Measurements from ENCODE around the gene TAX1BP1.
"Not testable (repeated sequence)": the region's sequence is repeated elsewhere in the genome, so short reads cannot be mapped to it uniquely, and the experiment has no call there.

TAX1BP1 gene

DNA sequence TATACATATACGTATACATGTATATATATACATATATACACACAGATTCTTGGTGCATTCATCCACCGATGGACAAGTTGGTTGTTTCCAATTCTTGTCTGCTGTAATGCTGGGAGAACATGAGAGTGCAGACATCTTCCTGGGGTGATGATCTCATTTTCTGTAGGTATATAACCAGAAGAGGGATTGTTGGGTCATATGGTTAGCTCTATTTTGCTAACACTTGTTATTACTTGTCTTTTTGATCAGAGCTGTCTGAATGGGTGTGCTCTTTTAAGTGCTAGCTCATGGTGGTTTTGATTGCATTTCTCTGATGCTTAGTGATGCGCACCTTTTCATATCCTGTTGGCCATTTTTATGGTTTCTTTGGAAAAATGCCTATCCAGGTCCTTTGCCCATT lies 106.4 kb downstream of the TAX1BP1 start:
- no peak for DNase-seq

GRCh38 chr7:27850531-27850930 lies 110.6 kb downstream of the TAX1BP1 start:
- DNase-seq: no peak

- DNase-seq: not testable (repeated sequence)
Observed at GRCh38 chr7:27856703-27857485, 116.9 kb downstream of the TAX1BP1 start.

DNA sequence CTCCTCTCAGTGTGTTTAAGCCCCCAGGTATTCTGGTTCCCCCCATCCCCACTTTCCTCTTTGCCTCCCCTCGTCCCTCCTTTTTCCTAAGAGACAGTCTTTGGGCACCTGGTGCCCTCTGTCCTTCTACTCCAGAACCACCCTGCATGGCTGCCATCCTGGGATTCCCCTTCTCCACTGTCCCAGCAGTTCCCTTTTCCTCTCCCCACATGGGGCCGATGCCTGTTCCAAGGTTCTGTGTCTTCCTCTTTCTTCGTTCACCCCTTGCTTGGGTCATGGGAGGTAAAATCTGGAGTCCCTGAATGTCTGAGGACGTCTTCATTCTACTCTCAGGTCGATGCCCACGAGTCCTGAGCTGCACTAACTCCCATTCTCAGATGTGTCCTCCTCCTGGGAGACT lies 120.8 kb downstream of the TAX1BP1 start:
- DNase-seq: no peak

- no peak for DNase-seq
Observed at GRCh38 chr7:27861747-27862146, 121.8 kb downstream of the TAX1BP1 start.

- DNase-seq: no peak
Observed at GRCh38 chr7:27863880-27864279, 123.9 kb downstream of the TAX1BP1 start.

- DNase-seq: no peak
Observed at GRCh38 chr7:27866256-27866655, 126.3 kb downstream of the TAX1BP1 start.

- DNase-seq: no peak
Observed at GRCh38 chr7:27866828-27867672, 127.1 kb downstream of the TAX1BP1 start.

DNA sequence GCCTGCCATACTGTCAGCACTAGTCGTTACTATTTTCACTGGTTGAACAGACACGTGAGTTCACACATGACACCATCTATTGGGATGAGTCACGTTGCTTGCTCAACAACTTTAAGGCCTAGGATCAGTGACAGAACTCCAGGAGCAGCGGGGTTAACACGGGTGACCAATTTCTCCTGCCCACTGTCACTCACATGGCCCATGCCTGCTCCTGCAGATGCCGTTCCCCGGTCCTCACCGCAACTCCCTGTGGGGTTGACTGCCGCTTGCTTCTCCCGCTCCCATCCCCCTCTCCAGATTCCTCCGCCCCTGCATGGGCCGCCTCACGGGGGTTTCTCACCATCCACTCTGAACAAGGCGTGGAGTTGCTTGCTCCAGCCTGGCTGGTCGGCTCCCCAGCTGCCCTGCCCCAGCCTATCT lies 128.2 kb downstream of the TAX1BP1 start:
- peak; percentile 24 for DNase-seq

GRCh38 chr7:27869056-27869455 lies 129.1 kb downstream of the TAX1BP1 start:
- DNase-seq: no peak

- no peak for DNase-seq
Observed at GRCh38 chr7:27870595-27870994, 130.6 kb downstream of the TAX1BP1 start.

GRCh38 chr7:27871086-27871485 lies 131.1 kb downstream of the TAX1BP1 start:
- no peak for DNase-seq

DNA sequence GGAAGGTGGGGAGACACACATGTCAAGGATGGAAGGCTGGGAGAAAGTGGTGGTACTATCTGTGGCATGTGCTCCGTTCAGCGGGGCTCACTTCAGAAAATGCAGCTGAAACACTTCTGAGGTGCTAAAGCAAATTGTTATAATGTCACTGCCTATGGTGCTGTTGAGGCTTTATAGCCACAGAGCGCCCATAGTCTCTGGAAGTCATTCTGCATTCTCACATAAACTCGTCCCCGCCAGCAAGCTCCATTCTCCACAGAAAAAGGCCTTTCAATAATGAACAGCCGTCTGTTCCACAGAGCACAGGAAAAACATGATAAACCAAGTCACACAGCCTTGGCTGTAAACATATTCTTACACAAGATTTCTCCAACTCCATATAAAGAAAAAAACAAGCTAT lies 131.9 kb downstream of the TAX1BP1 start:
- no peak for DNase-seq

DNA sequence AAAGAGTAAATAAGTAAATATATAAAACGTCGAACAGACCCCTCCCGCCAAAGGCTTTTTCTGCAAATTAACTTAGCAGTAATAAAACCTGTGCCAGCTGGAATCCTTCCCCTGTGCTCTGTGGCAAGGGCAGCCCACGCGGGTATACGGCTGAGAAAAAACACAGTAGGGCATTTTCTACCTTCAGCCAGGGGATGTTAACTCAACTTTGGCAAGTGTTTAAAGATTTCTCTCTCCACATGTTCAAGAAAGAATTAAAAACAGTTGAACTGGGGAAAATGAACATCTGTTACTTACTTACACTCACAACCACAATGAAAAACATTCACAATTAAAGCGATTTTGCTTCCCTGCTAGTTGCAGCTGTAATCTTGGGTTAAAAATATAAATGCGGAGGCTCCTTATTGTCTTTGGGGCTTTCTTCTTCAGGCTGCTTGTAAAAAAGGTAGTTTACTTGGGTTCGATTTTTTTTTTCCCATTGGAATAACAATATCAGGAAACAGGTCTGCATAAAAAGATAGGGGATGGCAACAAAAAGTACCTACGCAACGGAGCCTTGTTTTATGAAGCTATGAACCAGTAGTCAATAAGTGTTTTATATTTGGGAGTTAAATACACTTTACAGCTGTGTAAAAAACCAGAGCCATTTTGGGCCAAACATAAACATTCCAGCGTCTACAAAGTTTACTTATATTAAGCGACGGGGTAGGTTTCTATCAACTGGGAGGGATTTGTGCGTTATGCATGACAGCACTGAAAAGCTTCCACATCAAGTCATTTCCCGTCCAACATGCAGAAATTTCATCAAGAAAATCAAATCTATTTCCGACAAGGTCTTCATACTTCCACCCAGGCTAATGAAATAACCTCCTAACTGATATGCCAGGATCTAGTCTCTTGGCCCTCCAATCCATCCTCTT lies 132.7 kb downstream of the TAX1BP1 start:
- DNase-seq: no peak

DNA sequence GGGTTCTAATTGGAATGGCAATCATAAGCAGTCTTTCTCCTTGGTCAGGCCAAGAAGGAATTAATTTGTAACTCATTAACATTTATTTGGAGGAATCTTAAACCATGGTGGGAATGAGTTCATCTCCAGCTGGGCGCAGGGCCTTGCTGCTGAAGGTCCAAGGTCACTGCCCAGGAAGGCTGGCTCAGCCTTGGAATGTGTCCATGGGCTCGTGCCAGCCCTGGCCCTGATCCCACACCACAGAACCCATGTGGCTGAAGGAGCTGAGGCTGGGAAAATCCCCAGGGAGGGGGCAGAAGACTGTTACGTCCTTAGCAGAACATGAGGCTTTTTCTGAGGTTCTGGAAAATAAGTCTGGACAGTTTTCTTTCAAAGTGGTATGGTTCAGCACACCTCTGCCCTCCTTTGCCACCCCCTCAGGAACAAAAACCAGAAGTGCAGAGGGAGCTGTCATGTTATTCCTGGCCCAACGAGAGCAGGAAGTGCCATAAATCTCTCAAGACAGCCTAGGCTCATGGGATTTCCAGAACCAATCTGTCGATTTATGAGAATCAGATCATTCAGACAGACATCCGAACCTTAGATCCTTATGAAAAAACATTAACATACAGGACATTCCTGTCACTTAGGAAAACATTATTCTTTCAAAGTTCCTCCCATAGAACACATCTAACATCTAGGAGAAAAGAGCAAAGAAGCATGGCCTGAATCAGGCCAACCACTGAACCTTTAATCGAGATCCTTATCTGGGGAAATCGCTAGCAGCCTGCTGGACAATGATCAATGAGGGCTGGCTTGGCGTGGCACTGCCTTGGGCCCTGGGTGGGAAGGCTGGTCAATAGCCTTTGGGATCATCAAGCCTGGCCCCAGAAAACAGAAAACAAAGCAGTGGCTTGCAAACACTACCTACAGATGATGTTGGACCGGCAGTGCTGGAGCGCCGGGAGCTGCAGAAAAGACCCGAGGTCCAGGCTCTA lies 134.3 kb downstream of the TAX1BP1 start:
- peak; percentile 17 for DNase-seq

DNA sequence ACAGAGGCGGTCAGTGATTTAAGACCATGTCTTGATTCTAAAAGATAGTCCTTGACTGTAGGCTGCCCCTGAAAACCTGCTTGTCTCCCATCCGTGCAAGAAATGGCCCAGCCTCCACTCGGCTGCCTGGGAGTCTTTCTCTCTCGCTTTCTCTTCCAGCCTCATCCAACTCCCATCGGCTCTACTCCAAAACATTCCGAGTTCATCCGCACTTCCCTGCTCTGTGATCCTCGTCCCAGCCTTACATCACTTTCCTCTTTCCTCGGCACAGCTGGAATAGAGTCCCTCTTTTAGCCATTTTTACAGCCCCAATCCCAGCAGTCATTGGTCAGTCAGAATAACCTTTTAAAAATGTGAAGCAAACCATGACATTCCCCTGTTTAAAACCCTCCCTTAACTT lies 135.1 kb downstream of the TAX1BP1 start:
- no peak for DNase-seq

DNA sequence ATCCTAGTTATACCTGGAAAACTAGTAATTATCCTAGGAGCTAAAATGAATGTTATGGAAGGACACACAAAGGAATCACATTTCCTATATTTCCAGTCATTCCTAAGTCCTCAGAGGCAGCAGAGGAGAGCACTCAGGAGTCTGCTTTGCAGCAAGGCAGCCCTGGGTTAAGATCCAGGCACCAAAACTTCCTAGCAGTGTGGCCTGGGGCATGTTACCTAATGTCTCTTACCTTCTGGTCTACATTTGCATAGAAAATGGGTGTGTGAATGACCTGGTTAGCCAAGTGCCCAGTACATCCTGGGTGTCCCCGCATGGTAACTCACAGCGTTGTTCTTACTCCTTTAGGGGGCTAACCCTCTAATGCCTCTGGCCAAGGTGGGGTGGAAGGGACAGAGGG lies 135.9 kb downstream of the TAX1BP1 start:
- DNase-seq: no peak

- no peak for DNase-seq
Observed at GRCh38 chr7:27876756-27877155, 136.8 kb downstream of the TAX1BP1 start.
